Measurements from ENCODE around the gene GPI.
A peak's percentile ranks its signal among the peaks of the same experiment; 100 is the strongest.
"Not testable (repeated sequence)": the region's sequence is repeated elsewhere in the genome, so short reads cannot be mapped to it uniquely, and the experiment has no call there.

GPI gene

GRCh38 chr19:34368338-34368737 lies 3.3 kb downstream of the GPI start:
- DNase-seq, result no peak

- not testable (repeated sequence) for DNase-seq
These were observed 4.2 kb downstream of the GPI start for GRCh38 chr19:34369166-34369565.

- DNase-seq, result no peak
These were observed 5.1 kb downstream of the GPI start for GRCh38 chr19:34370117-34370516.

GRCh38 chr19:34370983-34371382 lies 6.0 kb downstream of the GPI start:
- no peak for DNase-seq

GRCh38 chr19:34373601-34374288 lies 8.7 kb downstream of the GPI start:
- DNase-seq, result no peak

GRCh38 chr19:34375598-34375997 lies 10.6 kb downstream of the GPI start:
- DNase-seq, result no peak

GRCh38 chr19:34380639-34381241 lies 15.7 kb downstream of the GPI start:
- no peak for DNase-seq

- no peak for DNase-seq
These were observed 16.6 kb downstream of the GPI start for GRCh38 chr19:34381399-34382251.

GRCh38 chr19:34382471-34382870 lies 17.5 kb downstream of the GPI start:
- no peak for DNase-seq

GRCh38 chr19:34383599-34383998 lies 18.6 kb downstream of the GPI start:
- DNase-seq, result no peak

- DNase-seq, result no peak
These were observed 21.8 kb downstream of the GPI start for GRCh38 chr19:34386645-34387445.

- DNase-seq, result no peak
These were observed 22.4 kb downstream of the GPI start for GRCh38 chr19:34387446-34387810.

GRCh38 chr19:34388745-34389144 lies 23.7 kb downstream of the GPI start:
- not testable (repeated sequence) for DNase-seq

GRCh38 chr19:34391813-34392212 lies 26.8 kb downstream of the GPI start:
- no peak for DNase-seq

- DNase-seq, result no peak
These were observed 28.0 kb downstream of the GPI start for GRCh38 chr19:34393031-34393430.

GRCh38 chr19:34393629-34394028 lies 28.6 kb downstream of the GPI start:
- DNase-seq, result no peak

GRCh38 chr19:34397853-34398252 lies 32.9 kb downstream of the GPI start:
- no peak for DNase-seq

- DNase-seq, result no peak
These were observed 34.9 kb downstream of the GPI start for GRCh38 chr19:34399886-34400285.

GRCh38 chr19:34400844-34401243 lies 35.8 kb downstream of the GPI start:
- DNase-seq, result not testable (repeated sequence)

- DNase-seq, result no peak
These were observed 37.1 kb downstream of the GPI start for GRCh38 chr19:34402074-34402600.

GRCh38 chr19:34403784-34404108 lies 38.8 kb downstream of the GPI start:
- DNase-seq, result no peak

- peak; percentile 83 to 90 for DNase-seq
These were observed 39.3 kb downstream of the GPI start, which contains the start of gene PDCD2L for GRCh38 chr19:34404109-34404909. TSS of gene PDCD2L (plus strand) at chr19:34404399. CDS start at chr19:34404431, 32 bp downstream.
